GM12878 (cell line): ENCODE data around the gene DOK1. TPM values are rescaled to one million over a fixed set of nuclear protein-coding genes. Genes with fewer than 3 reads are reported as not detected.
A peak's percentile ranks its signal among the peaks of the same experiment; 100 is the strongest.

Experiments used
- CBFB ChIP-seq: IDR thresholded peaks from 2 replicates; pipeline ENCODE4 v1.6.1; 2016; ENCODE audit warnings: antibody characterized with exemption, low read depth
- EED ChIP-seq: sonication (generic); IDR thresholded peaks from 2 replicates; pipeline ENCODE4 v1.6.1; 2016; ENCODE audit warnings: antibody characterized with exemption, low read depth
- ETV6 ChIP-seq, 2 experiments: fragments of 450-650 bp in 1 of 2; IDR thresholded peaks in 1 of 2; conservative IDR thresholded peaks in 1 of 2; 2 replicates each; pipeline ENCODE4 v1.6.1; 2014; ENCODE audit warnings: antibody characterized with exemption in 1 of 2, borderline replicate concordance in 1 of 2, low read depth in 1 of 2, mild to moderate bottlenecking in 1 of 2, moderate library complexity in 1 of 2
- KDM1A ChIP-seq: fragments of 200-600 bp; sonication (generic); IDR thresholded peaks from 2 replicates; pipeline ENCODE4 v1.6.1; 2016; ENCODE audit warnings: borderline replicate concordance
- MYC ChIP-seq: IDR thresholded peaks from 2 replicates; pipeline ENCODE4 v1.6.1; 2011; ENCODE audit warnings: mild to moderate bottlenecking, low read length, moderate library complexity, inconsistent platforms; ENCODE audit not compliant: insufficient read depth, insufficient replicate concordance, insufficient read length, severe bottlenecking
- NRF1 ChIP-seq: conservative IDR thresholded peaks from 2 replicates; pipeline ENCODE4 v1.6.1; 2011; ENCODE audit warnings: mild to moderate bottlenecking, low read depth, low read length, improper control_type of control experiment
- SMAD5 ChIP-seq: IDR thresholded peaks from 2 replicates; pipeline ENCODE4 v1.6.1; 2016; ENCODE audit warnings: antibody characterized with exemption, low read depth
- STAT1 ChIP-seq: fragments of 450-650 bp; conservative IDR thresholded peaks from 2 replicates; pipeline ENCODE4 v1.6.1; 2014; ENCODE audit warnings: antibody characterized with exemption, mild to moderate bottlenecking
- TAF1 ChIP-seq: IDR thresholded peaks from 2 replicates; pipeline ENCODE4 v1.6.1; 2011; ENCODE audit warnings: mild to moderate bottlenecking, low read depth, low read length, borderline replicate concordance
- TCF3 ChIP-seq: IDR thresholded peaks from 2 replicates; pipeline ENCODE4 v1.6.1; 2012; ENCODE audit warnings: low read depth, mild to moderate bottlenecking, low read length, borderline replicate concordance; ENCODE audit not compliant: insufficient read depth
- ZNF24 ChIP-seq: fragments of 450-650 bp; IDR thresholded peaks from 2 replicates; pipeline ENCODE4 v1.6.1; 2017; ENCODE audit warnings: antibody characterized with exemption, mild to moderate bottlenecking
- ZSCAN29 ChIP-seq: fragments of 450-650 bp; IDR thresholded peaks from 2 replicates; pipeline ENCODE4 v1.6.1; 2017; ENCODE audit warnings: mild to moderate bottlenecking, moderate library complexity
- polyA plus RNA-seq, 11 experiments: library from polyadenylated mRNA; depleted of rRNA in 4 of 11; unstranded in 6 of 11; stranded (reverse) in 5 of 11; fragments of >200 nt; fragmentation: Nextera tagmentation in 4 of 11; fragmentation: Illumina TruSeq in 1 of 11; extraction: Ambion mirVana in 4 of 11; extraction: Trizol in 1 of 11; gene quantifications; 1 replicate in 1 of 11; 2 replicates in 10 of 11; pipeline versions ENCODE4 v1.2.1 to v1.2.3, GENCODE V29; 2011 to 2016; ENCODE audit warnings: inconsistent platforms in 2 of 11, missing spikeins in 2 of 11, low read depth in 1 of 11
- total RNA-seq, 4 experiments: library from RNA; depleted of rRNA in 3 of 4; stranded (reverse); fragments of >200 nt in 3 of 4; fragmentation: Illumina TruSeq in 1 of 4; extraction: Trizol in 1 of 4; gene quantifications; 2 replicates each; pipeline versions ENCODE4 v1.2.1 to v1.2.3, GENCODE V29; 2013 to 2021
- TF ChIP-seq, protein P1 (sequence below): fragments of 450-650 bp; IDR thresholded peaks from 2 replicates; pipeline ENCODE4 v1.6.1; 2017; ENCODE audit warnings: low read depth, mild to moderate bottlenecking, moderate library complexity
- TF ChIP-seq, protein P2 (sequence below): fragments of 150-350 bp; IDR thresholded peaks from 2 replicates; pipeline ENCODE4 v1.6.1; 2014; ENCODE audit warnings: mild to moderate bottlenecking, low read depth, low read length
- TF ChIP-seq, protein P3 (sequence below): fragments of 450-650 bp; IDR thresholded peaks from 2 replicates; pipeline ENCODE4 v1.6.1; 2018; ENCODE audit warnings: mild to moderate bottlenecking, low read depth, moderate library complexity; ENCODE audit not compliant: partially characterized antibody
- TF ChIP-seq, protein P4 (sequence below): IDR thresholded peaks from 2 replicates; pipeline ENCODE4 v1.6.1; 2012; ENCODE audit warnings: low read depth, low read length, improper control_type of control experiment
- TF ChIP-seq, protein P5 (sequence below): fragments of 450-650 bp; formaldehyde crosslinking; IDR thresholded peaks from 2 replicates; pipeline ENCODE4 v1.5.0; 2022; ENCODE audit warnings: mild to moderate bottlenecking, missing genetic modification characterization

DOK1 gene
- total and polyA plus RNA-seq, 10 of the 15 experiments (the other 5 are each of a cell fraction or from before 2014, with no cell fraction given), result 1.4 to 104 (median 59.7) TPM

DNA sequence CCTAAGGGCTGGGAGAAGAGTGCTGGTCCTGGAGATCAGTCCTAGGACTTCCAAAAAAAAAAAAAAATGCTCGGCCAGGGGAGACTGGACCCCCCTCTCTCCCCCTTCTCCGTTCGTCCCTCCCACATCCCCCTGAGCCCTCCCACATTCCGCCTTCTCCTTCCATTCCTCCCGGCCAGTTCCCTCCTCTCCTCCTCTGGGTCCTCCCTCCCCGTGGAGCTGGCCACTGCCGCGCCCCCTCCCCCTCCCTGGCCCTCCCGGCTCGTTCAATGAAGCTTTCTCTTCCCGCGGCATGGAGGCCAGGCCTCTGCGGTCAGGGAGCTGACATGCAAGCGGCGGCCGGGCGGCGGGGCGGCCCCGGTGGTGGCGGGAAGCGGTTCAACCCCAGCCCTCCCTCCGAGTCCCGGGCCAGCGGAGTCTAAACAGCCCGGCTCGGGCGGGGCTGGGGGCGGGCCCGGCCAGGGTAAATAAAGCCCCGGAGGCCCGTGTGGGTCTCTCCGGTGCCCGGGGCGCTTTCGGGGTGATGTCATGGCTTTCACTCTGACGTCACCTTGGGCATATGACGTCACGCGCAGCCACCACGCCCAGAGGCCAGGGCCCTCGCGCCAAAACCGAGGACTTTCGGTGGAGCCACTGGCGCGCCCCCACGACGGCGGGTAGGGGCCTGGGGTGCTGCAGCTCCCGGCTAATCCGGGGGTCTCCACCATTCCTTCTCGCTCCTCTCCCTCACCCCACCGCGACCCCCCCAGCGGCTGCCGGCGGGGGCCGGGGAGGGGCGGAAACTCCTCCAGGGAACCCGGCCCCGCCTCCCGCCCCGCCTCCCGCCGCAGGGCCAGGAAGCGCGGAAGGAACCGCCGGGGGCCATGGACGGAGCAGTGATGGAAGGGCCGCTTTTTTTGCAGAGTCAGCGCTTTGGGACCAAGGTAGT, at the start of gene DOK1, which contains the start of gene LOXL3 (continued):
- TF ChIP-seq, protein P1, sequence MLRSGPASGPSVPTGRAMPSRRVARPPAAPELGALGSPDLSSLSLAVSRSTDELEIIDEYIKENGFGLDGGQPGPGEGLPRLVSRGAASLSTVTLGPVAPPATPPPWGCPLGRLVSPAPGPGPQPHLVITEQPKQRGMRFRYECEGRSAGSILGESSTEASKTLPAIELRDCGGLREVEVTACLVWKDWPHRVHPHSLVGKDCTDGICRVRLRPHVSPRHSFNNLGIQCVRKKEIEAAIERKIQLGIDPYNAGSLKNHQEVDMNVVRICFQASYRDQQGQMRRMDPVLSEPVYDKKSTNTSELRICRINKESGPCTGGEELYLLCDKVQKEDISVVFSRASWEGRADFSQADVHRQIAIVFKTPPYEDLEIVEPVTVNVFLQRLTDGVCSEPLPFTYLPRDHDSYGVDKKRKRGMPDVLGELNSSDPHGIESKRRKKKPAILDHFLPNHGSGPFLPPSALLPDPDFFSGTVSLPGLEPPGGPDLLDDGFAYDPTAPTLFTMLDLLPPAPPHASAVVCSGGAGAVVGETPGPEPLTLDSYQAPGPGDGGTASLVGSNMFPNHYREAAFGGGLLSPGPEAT, result peak; percentile 20; the same call in 1 of the 2 replicates
- TF ChIP-seq SMAD5 (no peak), TCF3 (0 out of 2 replicates have a peak, but pooled peaks have one; percentile 10), CBFB (0 out of 2 replicates have a peak, but pooled peaks have one; percentile 18), STAT1 (no peak), KDM1A (no peak), NRF1 (no peak), ZNF24 (no peak), TAF1 (peak; percentile 43; the same call in 1 of the 2 replicates), ZSCAN29 (no peak), MYC (no peak), EED (peak; percentile 59), ETV6 (conservative IDR thresholded peaks at IDR 0.05 in 1 of 2, IDR thresholded peaks at IDR 0.05 in 1 of 2; ENCODE audit: borderline replicate concordance in 1 of 2, low read depth in 1 of 2) (no peak)
- TF ChIP-seq, protein P2, sequence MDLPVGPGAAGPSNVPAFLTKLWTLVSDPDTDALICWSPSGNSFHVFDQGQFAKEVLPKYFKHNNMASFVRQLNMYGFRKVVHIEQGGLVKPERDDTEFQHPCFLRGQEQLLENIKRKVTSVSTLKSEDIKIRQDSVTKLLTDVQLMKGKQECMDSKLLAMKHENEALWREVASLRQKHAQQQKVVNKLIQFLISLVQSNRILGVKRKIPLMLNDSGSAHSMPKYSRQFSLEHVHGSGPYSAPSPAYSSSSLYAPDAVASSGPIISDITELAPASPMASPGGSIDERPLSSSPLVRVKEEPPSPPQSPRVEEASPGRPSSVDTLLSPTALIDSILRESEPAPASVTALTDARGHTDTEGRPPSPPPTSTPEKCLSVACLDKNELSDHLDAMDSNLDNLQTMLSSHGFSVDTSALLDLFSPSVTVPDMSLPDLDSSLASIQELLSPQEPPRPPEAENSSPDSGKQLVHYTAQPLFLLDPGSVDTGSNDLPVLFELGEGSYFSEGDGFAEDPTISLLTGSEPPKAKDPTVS, result no peak
- TF ChIP-seq, protein P3, sequence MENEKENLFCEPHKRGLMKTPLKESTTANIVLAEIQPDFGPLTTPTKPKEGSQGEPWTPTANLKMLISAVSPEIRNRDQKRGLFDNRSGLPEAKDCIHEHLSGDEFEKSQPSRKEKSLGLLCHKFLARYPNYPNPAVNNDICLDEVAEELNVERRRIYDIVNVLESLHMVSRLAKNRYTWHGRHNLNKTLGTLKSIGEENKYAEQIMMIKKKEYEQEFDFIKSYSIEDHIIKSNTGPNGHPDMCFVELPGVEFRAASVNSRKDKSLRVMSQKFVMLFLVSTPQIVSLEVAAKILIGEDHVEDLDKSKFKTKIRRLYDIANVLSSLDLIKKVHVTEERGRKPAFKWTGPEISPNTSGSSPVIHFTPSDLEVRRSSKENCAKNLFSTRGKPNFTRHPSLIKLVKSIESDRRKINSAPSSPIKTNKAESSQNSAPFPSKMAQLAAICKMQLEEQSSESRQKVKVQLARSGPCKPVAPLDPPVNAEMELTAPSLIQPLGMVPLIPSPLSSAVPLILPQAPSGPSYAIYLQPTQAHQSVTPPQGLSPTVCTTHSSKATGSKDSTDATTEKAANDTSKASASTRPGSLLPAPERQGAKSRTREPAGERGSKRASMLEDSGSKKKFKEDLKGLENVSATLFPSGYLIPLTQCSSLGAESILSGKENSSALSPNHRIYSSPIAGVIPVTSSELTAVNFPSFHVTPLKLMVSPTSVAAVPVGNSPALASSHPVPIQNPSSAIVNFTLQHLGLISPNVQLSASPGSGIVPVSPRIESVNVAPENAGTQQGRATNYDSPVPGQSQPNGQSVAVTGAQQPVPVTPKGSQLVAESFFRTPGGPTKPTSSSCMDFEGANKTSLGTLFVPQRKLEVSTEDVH, result peak; percentile 83
- TF ChIP-seq, protein P4, sequence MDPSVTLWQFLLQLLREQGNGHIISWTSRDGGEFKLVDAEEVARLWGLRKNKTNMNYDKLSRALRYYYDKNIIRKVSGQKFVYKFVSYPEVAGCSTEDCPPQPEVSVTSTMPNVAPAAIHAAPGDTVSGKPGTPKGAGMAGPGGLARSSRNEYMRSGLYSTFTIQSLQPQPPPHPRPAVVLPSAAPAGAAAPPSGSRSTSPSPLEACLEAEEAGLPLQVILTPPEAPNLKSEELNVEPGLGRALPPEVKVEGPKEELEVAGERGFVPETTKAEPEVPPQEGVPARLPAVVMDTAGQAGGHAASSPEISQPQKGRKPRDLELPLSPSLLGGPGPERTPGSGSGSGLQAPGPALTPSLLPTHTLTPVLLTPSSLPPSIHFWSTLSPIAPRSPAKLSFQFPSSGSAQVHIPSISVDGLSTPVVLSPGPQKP, result no peak
- TF ChIP-seq, protein P5, sequence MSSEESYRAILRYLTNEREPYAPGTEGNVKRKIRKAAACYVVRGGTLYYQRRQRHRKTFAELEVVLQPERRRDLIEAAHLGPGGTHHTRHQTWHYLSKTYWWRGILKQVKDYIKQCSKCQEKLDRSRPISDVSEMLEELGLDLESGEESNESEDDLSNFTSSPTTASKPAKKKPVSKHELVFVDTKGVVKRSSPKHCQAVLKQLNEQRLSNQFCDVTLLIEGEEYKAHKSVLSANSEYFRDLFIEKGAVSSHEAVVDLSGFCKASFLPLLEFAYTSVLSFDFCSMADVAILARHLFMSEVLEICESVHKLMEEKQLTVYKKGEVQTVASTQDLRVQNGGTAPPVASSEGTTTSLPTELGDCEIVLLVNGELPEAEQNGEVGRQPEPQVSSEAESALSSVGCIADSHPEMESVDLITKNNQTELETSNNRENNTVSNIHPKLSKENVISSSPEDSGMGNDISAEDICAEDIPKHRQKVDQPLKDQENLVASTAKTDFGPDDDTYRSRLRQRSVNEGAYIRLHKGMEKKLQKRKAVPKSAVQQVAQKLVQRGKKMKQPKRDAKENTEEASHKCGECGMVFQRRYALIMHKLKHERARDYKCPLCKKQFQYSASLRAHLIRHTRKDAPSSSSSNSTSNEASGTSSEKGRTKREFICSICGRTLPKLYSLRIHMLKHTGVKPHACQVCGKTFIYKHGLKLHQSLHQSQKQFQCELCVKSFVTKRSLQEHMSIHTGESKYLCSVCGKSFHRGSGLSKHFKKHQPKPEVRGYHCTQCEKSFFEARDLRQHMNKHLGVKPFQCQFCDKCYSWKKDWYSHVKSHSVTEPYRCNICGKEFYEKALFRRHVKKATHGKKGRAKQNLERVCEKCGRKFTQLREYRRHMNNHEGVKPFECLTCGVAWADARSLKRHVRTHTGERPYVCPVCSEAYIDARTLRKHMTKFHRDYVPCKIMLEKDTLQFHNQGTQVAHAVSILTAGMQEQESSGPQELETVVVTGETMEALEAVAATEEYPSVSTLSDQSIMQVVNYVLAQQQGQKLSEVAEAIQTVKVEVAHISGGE (CRISPR knock-in tag), result no peak
